HG03135 (cell line): ENCODE measurements around the gene GNPTG.

Experiments used
- ATAC-seq: cut with Tn5 transposase; IDR thresholded peaks from one replicate; pipeline ENCODE4 v1.9.1; 2021; ENCODE audit warnings: mild to moderate bottlenecking, moderate library complexity; ENCODE audit not compliant: unreplicated experiment

Gene GNPTG

DNA sequence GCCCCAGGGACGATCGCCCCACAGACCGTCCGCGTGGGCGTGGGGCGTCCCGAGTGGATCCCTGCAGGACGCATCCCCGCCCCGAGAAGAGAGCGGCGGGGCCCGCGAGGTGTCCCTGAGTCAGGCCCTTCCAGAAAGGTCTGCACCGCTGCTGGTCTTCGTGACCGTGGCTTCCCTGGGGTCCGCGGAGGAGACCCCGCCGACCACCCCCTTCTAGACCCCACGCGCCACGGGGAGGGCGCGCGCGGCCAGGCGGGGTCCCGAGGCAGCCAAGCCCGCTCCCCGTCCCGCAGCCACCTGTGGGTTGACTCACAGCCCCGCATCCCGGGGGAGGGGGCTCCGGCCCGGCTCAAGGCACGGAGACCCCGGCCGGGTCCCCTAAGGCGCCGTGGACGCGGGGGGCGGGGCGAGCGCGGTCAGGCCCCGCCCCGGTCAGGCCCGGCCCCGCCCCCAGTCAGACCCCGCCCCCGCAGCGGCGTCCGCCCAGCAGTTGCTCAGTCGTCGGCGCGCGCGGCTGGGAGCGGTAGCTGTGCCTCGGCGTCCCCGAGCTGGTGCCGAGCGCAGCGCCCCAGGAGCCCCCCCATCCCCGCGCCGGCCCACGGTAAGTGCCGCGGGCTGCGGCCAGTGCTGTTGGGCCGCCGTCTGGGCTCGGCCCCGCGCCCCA, 18.4 kb upstream of the GNPTG start, which contains the start of gene BAIAP3:
BAIAP3 (plus strand) TSS at position 497 of the 664 bp plus-strand sequence. CDS start 4,905 bp downstream, outside the sequence.
- ATAC-seq, result no peak

DNA sequence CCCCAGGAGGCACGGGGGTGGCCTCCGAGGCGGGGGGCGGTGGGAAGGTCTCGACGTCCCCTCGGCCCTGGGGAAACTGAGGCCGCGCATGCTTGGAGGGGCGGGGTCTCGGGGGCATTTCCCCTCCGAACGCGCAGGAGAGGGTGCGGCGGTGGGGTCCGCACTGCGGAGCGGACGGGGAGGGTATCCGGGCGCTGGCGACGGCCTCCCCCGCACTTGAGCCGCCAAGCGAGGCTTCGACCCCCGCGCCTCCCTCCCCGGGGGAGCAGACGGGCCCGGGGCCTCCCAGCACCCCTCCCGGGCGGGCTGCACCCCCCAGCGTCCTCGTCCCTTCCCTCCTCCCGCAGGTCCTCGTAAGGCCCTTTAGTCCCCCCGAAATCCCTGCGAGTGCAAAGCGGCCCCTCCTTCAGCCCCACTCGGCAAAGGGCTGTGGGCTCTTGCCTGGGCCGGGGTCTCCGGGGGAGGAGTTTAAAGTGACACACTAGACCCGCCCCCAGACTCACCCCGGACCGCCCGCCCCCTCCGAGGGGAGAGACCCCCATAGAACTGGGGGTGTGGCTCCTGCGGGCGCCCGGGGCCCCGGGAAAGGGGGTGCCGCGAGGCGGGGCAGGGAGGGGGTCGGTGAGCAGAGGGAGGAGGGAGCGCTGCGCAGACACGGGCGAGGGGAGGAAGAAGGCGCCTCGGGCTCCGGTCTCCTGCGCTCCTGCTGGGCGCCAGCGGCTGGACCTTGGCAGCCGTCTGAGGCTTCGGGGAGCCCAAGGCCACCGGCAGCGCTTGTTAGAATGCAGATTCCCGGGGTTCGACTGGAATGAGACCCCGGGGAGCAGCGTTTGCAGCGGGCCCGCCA, 17.7 kb upstream of the GNPTG start:
- ATAC-seq, result no peak

DNA sequence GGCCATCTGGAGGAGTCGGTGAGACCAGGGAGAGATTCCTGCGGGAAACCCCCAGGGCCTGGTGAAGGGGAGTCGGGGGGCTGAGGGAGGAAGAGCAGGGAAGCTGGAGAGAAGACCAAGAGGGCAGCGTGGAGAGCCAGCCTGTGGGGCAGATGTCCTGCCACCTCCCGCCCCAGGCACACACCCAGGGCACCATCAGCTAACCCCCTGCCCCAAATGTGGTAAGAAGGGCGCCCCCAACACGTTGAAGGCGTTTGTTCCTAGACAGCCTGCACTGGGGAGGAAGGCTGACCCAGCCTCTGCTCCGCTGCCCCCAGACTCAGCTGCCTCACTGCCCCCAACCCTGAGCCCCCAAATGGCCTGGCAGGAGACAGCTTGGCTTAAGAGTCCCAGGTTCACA, 17.0 kb upstream of the GNPTG start:
- ATAC-seq, result no peak

DNA sequence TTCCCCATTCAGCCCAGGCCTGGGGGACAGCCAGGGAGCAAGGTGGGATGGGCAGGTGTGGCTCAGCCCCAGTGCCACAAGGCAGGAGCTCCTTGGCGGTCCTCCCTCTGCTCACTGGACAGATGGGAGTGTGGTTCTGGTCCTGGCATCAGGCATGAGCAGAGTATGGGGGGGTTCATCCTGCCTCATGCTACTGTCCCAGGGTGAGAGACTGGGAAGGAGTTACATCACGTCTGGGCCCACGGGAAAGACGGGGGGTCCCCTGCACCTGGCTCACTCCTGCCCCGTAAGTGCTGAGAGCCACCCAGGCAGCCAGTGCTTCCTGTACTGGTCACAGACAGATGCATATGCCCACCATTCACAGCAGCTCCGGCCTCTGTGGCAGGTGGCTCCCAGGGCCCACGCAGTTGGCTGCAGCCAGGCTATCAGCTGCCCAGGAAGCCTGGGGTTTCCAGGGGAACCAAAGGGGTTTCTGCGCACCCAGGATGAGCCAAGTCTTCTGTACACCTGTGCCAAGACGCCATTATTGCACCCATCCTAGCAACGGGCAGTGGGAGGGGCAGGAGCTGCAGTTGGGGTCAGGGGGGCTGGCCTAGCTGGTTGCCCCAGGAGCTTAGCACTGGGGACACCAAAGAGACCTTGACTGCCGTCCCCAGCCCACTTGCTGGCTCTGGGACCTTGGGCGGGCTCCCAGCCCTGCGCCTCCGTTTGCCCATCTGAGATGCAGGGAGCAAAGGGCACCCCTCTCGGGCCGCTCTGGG, 16.3 kb upstream of the GNPTG start:
- ATAC-seq, result no peak

DNA sequence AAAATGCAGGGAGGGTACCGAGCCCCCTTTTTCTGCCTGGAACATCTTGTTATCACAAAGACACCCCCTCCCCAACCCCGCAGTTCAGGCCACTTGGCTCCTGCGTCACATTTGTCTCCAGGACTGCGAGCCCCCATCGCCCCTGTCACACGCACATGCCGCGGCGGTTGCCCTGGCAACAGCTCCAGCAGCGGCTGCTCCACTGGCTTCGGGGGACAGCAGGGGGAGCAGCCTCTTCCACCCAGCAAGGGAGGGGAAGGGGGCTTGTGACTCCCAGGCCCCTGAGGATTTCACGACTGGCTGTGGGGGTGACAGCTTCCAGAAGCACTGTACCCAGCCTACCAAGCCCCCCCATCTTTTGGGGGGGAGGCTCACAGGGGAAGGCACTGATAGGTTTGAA, 15.7 kb upstream of the GNPTG start:
- no peak for ATAC-seq

DNA sequence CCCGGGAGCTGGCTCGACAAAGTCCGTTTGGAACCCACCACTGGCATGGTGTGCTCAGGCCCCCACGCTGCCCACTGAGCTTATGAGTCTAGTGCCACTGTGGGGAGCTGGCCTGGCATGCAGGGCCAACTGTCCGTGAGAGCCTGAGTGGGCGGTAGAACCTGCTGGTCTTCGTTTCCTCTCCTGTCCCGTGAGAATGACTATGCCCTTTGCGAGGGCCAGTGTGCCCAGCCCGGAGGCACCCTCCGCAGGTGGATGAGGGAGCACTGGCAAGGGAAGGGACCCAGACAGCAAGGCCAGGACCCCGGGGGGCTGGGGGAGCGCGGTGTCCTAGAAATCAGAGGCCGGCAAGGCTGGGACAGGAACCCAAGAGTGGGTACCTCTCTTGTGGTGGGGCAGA, 15.1 kb upstream of the GNPTG start:
- ATAC-seq, result no peak

DNA sequence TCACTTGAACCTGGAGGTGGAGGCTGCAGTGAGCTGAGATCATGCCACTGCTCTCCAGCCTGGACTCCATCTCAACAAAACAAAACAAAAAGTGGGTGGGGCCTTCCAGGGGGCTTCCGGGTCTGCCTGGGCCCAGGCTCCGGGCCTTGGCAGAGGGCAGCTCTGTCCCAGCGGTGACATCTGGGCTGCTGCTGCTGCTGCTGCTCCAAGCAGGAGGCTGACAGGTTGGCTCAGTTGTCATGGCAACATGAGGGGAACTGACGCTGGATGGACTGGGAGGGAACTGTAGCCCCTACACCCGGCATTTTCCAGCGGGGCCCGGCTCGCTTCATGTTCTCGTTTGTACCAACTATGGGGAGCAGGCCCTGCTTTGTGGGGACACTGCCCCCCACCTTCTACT, 14.2 kb upstream of the GNPTG start:
- ATAC-seq, result no peak

DNA sequence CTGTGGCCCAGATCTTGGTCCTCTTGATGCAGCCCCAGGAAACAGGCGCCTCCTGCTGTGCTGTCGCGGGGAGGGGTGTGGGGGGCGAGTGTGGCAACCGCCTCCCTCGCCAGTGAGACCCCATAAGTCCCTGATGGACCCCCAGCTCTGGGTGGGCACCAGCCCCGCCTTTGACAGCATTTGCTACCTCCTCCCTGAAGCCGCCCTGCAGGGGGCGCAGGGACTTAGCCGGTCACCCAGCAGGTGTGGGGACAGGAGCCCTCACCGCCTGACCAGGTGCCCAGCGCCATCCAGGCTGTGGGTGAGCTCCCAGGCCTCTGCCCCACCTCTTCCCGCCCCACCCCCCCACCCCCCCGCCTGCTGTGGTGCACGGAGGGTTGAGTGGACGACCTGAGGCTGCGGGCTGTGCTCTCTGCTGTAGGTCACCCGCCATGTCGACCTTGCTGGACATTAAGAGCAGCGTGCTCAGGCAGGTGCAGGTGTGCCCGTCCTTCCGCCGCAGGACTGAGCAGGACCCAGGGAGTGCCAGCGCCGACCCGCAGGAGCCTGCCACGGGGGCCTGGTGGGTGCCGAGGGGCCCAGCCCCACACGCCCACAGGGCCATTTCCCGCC, 13.5 kb upstream of the GNPTG start:
- no peak for ATAC-seq

DNA sequence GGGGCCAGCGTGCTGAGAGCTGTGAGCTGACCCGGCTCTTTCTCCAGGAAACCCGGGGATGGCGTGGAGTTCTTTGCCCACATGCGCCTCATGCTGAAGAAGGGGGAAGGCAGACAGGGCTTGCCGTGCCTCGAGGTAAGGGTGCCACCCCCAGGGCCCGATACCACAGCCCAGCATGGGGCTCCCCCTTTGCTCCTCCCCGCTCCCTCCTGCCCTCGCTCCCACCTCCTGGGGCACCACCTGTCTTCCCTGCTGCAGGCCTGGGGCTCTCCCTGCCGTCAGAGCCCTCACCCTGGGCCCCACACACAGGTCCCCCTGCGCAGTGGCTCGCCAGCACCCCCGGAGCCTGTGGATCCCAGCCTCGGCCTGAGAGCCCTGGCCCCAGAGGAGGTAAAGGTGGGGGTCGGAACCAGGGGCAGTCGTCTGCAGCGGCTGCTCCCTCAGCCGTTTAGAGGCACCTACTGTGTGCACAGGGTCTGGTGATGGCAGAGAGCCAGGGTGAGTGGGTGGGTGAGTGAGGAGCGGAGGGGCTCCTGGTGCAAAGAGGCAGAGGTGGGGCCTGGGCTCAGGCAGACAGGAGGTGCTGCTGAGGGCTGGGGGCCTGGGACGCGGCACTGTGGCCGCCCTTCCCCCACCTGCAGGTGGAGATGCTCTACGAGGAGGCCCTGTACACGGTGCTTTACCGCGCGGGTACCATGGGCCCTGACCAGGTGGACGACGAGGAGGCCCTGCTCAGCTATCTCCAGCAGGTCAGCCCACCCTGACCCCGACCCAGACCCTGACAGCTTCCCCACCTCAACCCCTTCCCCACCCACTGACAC, 12.7 kb upstream of the GNPTG start:
- ATAC-seq, result no peak

DNA sequence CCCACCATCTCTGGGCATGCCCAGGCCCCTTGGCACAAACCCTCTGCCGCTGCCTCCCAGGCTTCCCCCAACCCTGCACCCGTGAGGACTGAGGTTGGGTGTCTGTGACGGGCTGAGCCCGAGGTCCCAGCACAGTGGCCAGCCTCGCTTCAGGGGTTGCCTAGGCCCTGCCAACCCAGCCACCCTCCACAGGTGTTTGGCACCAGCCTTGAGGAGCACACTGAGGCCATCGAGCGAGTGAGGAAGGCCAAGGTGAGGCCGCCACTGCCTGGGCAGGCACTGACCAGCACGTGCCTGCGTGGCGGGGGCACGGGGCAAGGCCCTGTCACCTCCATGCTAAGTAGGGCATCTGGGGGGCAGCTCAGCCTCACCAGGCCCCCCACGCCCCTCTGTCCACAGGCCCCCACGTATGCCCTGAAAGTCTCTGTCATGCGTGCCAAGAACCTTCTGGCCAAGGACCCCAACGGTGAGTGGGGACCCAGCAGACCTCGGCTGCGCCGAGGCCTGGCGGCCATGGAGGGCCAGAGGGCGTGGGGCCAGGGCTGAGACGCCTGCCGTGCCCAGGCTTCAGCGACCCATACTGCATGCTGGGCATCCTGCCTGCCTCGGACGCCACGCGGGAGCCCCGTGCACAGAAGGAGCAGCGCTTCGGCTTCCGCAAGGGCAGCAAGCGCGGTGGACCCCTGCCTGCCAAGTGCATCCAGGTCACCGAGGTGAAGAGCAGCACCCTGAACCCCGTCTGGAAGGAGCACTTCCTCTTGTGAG, 10.8 kb upstream of the GNPTG start:
- ATAC-seq, result no peak

DNA sequence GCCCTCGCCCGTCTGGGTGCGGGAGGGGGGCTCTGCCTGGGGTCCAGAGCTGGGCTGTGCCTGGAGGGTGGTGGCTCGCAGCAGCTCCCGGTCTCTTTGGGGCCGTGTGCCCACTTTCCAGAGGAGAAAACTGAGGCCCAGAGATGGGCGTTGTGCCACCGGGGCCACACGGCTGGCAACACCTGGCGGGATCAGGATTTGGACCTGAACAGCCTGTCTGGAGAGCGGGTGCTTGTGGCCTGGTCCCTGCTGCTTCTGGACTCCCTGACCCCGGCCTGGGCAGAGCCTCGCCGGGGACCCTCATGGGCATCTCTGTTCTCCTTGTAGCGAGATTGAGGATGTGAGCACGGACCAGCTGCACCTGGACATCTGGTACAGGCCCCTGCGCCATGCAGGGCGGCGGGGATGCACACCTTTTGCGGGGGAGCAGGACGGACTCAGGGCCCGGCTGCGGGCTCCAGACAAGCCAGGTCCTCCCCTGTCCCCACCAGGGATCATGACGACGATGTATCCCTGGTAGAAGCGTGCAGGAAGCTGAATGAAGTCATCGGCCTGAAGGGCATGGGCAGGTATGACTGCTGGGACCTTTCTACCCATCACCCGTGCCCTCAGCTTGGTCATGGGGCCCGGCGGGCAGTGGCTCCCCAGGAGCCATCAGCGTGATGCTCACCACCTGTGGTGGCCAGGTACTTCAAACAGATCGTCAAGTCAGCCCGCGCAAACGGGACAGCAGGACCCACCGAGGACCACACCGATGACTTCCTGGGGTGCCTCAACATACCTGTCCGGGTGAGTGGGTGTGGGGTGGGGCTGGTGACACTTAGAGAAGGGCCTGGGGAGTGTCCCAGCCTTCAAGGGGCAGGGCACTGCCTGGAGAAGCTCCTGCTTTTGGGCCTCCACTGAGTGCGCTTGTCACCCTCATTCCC, 10.0 kb upstream of the GNPTG start:
- ATAC-seq, result no peak

DNA sequence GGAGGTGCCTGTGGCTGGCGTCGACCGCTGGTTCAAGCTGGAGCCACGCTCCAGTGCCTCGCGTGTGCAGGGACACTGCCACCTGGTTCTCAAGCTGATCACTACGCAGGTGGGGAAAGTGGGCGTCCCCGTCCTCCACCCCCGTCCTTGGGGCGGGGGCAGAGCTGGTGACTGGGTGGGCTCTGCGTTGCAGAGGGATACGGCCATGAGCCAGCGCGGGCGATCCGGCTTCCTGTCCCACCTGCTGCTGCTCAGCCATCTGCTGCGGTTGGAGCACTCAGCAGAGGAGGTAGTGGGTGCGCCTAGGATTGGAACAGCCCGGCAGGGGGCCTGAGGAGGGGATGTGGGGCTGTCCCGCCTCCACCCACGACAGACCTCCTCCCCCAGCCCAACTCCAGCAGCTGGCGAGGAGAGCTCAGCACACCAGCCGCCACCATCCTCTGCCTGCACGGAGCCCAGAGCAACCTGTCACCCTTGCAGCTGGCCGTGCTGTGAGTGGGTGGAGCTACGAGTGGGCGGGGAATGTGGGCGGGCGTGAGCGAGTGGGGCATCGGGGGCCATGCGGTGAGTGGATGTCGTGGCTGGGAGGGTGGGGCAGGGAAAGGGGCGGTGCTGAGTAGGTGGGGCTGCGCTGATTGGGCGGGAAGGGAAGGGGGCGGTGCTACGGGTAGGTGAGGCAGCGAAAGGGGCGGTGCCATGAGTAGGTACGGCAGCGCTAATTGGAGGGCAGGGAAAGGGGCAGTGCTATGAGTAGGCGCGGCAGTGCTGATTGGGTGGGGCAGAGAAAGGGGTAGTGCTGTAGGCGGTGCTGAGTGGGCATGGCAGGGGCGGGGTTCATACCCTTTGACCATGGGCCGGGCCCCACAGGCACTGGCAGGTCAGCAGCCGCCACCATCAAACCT, 9.0 kb upstream of the GNPTG start:
- ATAC-seq, result peak; percentile 76

DNA sequence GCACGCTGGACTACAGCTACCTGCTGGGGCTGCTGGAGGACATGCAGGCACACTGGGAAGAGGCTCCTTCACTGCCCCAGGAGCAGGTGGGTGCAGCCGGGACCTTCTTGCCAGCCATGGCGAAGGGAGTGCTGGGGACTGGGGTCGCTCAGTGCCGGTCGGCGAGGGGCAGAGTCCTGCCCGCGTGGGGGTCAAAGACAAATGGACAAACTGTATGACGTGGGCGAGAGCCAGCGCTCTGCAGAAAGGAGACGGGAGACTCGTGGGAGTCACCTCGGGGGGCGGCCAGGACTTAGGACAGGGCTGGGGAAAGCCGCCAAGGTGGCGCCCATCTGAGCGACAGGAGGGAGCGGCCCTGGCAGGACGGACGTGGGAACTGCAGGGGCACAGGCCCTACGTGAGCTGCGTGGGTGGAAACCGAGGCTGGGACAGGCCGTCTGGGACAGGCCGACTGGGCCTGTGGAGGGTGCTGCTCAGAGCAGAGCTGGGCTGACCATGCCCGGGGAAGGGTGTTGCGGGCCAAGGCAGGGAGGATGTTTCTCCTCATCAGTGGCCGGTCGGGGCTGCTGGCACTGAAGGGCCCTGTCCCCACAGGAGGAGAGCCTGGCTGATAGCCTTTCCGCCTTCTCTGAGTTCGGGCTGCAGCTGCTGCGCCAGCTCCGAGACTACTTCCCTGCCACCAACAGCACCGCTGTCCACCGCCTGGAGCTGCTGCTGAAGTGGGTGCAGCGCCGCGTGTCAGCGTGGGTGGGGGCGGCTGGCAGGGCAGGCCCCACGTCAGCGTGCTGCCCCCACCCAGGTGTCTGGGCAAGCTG, 8.1 kb upstream of the GNPTG start:
- no peak for ATAC-seq

DNA sequence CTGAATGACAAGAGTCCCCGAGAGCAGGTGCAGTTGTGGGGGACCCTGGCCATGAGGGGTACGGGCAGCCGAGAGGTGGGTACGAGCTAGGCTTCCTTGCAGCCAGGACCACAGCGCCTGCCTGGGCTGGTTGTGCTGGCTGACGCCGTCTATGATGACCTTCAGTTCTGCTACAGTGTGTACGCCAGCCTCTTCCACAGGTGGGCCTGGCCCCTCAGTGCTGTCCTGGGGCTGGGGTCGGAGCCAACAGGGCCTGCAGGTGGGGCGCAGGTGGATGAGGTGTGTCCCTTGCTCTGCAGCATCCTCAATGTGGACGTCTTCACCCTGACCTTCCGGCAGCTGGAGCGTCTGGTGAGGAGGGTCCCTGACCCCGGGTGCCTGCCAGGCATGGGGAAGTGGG, 7.2 kb upstream of the GNPTG start:
- no peak for ATAC-seq

DNA sequence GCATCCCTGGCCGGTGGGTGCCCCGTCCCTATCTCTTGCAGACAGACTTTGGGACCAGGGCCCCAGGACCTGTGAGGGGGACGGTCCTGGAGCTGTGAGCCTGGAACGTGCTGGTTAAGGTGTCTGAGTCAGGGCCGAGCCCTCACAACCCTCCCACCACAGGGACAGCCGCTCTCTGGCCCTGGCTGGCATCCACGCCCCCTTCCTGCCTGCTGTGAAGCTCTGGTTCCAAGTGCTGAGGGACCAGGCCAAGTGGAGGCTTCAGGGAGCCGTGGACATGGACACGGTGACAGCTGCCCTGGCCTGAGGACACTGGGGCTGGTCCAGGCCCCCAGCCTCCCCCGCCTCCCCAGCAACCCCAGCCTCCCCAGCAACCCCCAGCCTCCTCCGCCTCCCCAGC, 6.6 kb upstream of the GNPTG start:
- no peak for ATAC-seq

DNA sequence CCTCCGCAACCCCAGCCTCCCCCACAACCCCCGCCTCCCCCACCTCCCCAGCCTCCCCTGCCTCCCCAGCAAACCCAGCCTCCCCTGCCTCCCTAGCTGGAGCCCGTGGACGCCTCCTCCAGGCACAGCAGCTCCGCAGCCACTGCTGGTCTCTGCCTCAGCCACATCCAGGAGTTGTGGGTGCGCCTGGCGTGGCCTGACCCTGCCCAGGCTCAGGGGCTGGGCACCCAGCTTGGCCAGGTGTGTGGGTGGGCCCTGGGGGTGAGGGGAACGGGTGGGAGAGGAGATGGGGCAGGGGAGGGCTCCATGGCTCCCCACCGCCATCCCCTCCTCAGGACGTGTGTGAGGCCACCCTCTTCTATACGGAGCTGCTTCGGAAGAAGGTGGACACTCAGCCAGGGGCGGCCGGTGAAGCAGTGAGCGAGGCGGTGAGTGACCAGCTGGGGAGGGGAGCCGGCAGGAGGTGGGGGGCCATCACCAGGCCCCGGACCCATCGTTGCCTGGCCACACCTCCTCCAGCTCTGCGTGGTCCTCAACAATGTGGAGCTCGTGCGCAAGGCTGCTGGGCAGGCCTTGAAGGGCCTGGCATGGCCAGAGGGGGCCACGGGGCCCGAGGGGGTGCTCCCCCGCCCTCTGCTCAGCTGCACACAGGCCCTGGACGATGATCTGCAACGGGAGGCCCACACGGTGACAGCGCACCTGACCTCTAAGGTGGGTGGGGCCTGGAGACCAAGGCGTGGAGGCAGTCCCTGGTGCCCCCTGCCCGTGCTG, 5.9 kb upstream of the GNPTG start:
- no peak for ATAC-seq
